ENCODE data around the gene RRAS2.

The RRAS2 gene

DNA sequence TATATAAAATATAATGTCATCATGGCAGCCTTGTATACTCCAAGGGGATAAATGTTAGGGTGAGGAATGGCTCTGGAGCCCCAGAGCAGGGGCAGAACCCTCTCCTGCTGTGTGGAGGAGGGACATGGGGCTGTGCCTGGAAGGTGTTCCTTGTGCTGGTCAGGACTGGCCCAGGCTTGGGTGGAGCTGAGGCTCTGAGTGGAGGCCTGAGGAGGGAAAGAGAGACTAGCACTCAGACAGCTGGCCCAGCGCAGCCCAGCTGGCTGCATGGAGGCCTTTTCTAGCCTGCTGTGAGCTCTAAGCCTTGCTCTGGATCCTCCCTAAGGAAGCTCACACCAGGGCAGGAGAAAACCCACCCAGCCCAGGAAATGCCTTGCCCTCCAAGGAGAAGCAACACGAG is 113.5 kb downstream of the RRAS2 start:
- no peak for DNase-seq
- intact Hi-C loops (cut with DNase I): loop anchor here (5.0 kb wide), 2 partner anchors 288 to 473 kb away; no protein-coding TSS in a partner anchor

GRCh38 chr11:14244926-14245325 is 114.1 kb downstream of the RRAS2 start:
- no peak for DNase-seq
- intact Hi-C loops (cut with DNase I): loop anchor here (5.0 kb wide), 2 partner anchors 288 to 473 kb away; no protein-coding TSS in a partner anchor

- intact Hi-C loops (cut with DNase I): no loop called here
Measured at GRCh38 chr11:14242733-14243132, 116.2 kb downstream of the RRAS2 start.

GRCh38 chr11:14242187-14242586 is 116.8 kb downstream of the RRAS2 start:
- intact Hi-C loops (cut with DNase I): no loop called here

More at GRCh38 chr11:14242733-14243132, 116.2 kb downstream of the RRAS2 start:
- no peak for DNase-seq

DNA sequence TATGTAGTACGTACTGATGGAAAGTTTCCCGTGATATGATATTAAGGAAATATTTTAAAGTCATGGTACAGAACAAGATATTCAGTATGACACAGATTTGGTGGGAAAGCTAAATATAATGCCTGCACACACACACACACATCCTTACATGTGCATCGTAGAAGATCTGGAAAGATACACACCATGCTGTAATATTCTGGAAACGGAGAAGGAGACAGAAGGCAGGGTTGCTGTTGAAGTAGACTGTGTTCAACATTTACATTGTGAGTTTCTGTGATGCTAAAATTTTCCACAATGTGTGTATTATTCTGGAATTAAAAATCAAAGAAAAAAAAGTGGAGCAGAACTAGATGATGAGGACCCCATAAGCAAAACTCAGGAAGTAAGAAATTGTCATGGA is 118.0 kb downstream of the RRAS2 start:
- intact Hi-C loops (cut with DNase I): no loop called here
- no peak for DNase-seq

More at GRCh38 chr11:14242187-14242586, 116.8 kb downstream of the RRAS2 start:
- DNase-seq: peak in 29 of 42 donors; percentile 19 to 69 (median 44)

GRCh38 chr11:14240221-14240620 is 118.8 kb downstream of the RRAS2 start:
- intact Hi-C loops (cut with DNase I): no loop called here
- DNase-seq: no peak

DNA sequence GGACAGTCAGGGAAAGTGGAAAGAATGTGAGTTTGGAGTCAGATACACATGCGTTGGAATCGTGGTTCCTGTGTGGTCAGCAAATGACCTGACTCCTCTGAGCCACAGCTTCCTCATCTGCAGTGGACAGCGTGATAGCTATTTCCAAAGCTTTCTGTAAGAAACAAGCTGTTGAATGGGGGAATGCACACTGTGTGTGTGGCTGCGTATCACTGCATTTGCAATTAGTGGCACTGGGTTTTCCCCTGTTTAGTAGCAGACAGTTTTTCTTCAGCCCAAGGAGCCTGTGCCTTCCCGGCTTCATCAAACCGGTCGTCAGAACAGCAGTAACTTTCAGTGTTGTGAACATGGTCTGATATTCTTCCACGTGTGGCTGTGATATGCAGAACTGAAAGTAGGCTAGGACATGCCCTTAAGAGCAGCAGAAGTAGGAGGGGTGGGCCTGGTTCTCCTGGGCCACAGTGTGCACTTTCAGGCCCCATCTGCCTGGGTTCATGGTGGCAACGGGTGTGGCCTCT is 121.5 kb downstream of the RRAS2 start:
- intact Hi-C loops (cut with DNase I): no loop called here
- peak in 25 of 42 donors; percentile 22 to 64 (median 38) for DNase-seq

DNA sequence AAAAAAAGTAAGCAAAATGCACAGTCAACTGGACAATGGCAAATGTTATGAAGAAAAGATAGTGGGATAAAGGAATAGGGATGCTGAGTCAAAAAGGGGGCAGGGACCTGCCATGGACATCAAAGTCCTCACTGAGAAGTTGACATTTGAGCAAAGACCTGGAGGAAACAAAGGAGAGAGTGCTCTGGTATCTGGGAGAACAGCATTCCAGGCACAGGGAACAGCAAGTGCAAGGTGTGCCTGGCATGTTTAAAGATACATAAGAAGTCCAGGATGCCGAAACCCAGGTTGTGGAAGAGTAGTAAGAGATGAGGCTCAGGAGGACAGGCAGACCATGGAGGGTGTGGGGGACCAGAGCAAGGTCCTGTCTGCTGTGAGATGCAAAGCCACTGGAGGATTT is 123.3 kb downstream of the RRAS2 start:
- intact Hi-C loops (cut with DNase I): no loop called here
- DNase-seq: no peak

- intact Hi-C loops (cut with DNase I): no loop called here
- DNase-seq: no peak
Measured at GRCh38 chr11:14234446-14234845, 124.5 kb downstream of the RRAS2 start.

GRCh38 chr11:14232652-14233051 is 126.3 kb downstream of the RRAS2 start:
- DNase-seq: peak in 1 of 42 donors; percentile 31
- intact Hi-C loops (cut with DNase I): no loop called here

DNA sequence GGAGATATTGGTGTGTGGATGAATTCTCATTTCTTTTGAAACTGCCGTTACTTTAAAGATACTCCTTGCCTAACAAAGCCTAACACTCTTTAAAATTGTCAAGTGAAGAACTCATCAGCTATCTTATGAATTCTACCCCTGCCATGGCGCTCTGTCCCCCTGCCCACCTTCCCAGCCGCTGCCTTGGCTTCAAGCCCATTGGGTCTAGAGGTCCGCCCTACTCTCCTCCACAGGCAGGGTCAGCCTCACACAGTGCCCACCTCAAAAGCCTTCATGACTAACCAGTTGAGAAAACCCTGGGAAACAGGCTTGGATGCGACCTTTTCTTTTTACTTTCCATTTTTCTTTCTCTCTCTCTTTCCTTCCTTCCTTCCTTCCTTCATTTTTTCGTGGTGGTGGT is 128.6 kb downstream of the RRAS2 start:
- intact Hi-C loops (cut with DNase I): no loop called here
- peak in 1 of 42 donors; percentile 34 for DNase-seq

GRCh38 chr11:14229472-14229871 is 129.5 kb downstream of the RRAS2 start:
- DNase-seq: peak in 1 of 42 donors; percentile 33
- intact Hi-C loops (cut with DNase I): no loop called here

DNA sequence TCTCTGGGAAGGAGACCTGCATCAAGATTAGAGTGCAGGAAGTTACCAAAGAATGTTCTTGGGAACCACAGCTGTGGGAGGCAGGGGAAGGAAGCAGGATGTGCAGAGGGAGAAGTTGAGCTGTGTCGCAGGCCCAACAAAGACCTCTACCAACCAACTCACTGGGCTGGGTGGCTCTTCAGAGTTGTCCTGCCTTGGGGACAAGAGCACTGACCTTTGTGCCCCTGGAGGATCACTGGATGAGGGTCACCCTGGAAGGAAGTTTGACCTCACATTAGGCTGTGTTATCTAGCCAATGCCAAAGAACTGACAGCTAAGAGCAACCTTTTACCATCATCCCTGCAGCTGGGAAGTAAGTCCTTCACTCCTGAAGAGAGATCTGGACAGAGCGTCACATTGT is 130.6 kb downstream of the RRAS2 start:
- intact Hi-C loops (cut with DNase I): no loop called here
- DNase-seq: no peak
